GM23338 (cell line): ENCODE results near the gene MAST4.

Source experiments
- CREB1 ChIP-seq: fragments of 250-450 bp; sonication (Bioruptor Pico); IDR thresholded peaks from 2 replicates; pipeline ENCODE4 v1.5.0; 2020; ENCODE audit warnings: low read depth, mild to moderate bottlenecking, moderate library complexity
- CTCF ChIP-seq, 2 experiments: fragments of 200-600 bp in 1 of 2; sonication (generic) in 1 of 2; conservative IDR thresholded peaks; 2 replicates each; pipeline versions ENCODE4 v1.5.1 to v1.6.1; 2016 to 2017; ENCODE audit warnings: antibody characterized with exemption in 2 of 2, low read depth in 2 of 2, mild to moderate bottlenecking in 2 of 2, moderate library complexity in 1 of 2
- EZH2phosphoT487 ChIP-seq: fragments of 200-600 bp; sonication (generic); IDR thresholded peaks from one replicate; pipeline ENCODE4 v1.8.1; 2018; ENCODE audit warnings: antibody characterized with exemption; ENCODE audit not compliant: unreplicated experiment
- JUNB ChIP-seq: IDR thresholded peaks from one replicate; pipeline ENCODE4 v1.6.1; 2016; ENCODE audit warnings: antibody characterized with exemption; ENCODE audit not compliant: unreplicated experiment
- POLR2AphosphoS5 ChIP-seq: IDR thresholded peaks from 2 replicates; pipeline ENCODE4 v1.6.1; 2016; ENCODE audit warnings: antibody characterized with exemption, low read depth
- REST ChIP-seq: IDR thresholded peaks from one replicate; pipeline ENCODE4 v1.6.1; 2018; ENCODE audit warnings: antibody characterized with exemption; ENCODE audit not compliant: unreplicated experiment
- STAT1 ChIP-seq: IDR thresholded peaks from one replicate; pipeline ENCODE4 v1.6.1; 2016; ENCODE audit warnings: antibody characterized with exemption; ENCODE audit not compliant: unreplicated experiment
- ZNF462 ChIP-seq: fragments of 250-450 bp; sonication (Bioruptor Pico); IDR thresholded peaks from 2 replicates; pipeline ENCODE4 v1.5.0; 2020; ENCODE audit warnings: mild to moderate bottlenecking, moderate library complexity

- no peak for TF ChIP-seq CTCF (conservative IDR thresholded peaks at IDR 0.05; ENCODE audit: low read depth in 2 of 2)
- TF ChIP-seq STAT1, result no peak
- no peak for TF ChIP-seq JUNB
- TF ChIP-seq CREB1, result no peak
- no peak for TF ChIP-seq ZNF462 (CRISPR knock-in tag)
- no peak for TF ChIP-seq EZH2phosphoT487
- TF ChIP-seq POLR2AphosphoS5, result no peak
- TF ChIP-seq REST, result no peak
Observed at GRCh38 chr5:66889056-66889455, 292.9 kb downstream of the MAST4 start.
